ENCODE data around the gene MTIF2. TPM values are rescaled to one million over a fixed set of nuclear protein-coding genes. Genes with fewer than 3 reads are reported as not detected.

MTIF2 gene
- total RNA-seq, 1 experiment from 2014 or later: 49.8 TPM

- Histone ChIP-seq H3K9ac (ENCODE audit: low read length) (no peak overlapping the region), H3K4me1 (ENCODE audit: control insufficient read depth in 1 of 2, insufficient read depth in 2 of 2, low read length in 2 of 2) (peaks cover 6 to 21% of the 10 kb centered on the region in 2 experiments), H2AFZ (ENCODE audit: low read depth, low read length, poor library complexity, severe bottlenecking) (no peak overlapping the region), H3K79me2 (ENCODE audit: insufficient read depth, low read length) (peaks cover 52% of the 10 kb centered on the region), H3K27ac (ENCODE audit: low read depth, low read length) (no peak overlapping the region), H3K4me2 (ENCODE audit: low read length) (no peak overlapping the region), H3K9me2 (ENCODE audit: insufficient read depth) (no peaks in the 10 kb centered on the region), H3K27me3 (ENCODE audit: insufficient read depth, low read length) (no peaks in the 10 kb centered on the region), H3K4me3 (replicated peaks in 1 of 2; ENCODE audit: low read depth in 1 of 2, low read length in 2 of 2) (no peak overlapping the region), H3K9me3 (ENCODE audit: control insufficient read depth in 1 of 2, insufficient read depth in 1 of 2, low read depth in 1 of 2, low read length in 2 of 2) (no peaks in the 10 kb centered on the region), H3K36me3 (ENCODE audit: control insufficient read depth in 1 of 2, insufficient read depth in 2 of 2, low read length in 2 of 2) (peaks cover 4 to 15% of the 10 kb centered on the region in 2 experiments; a peak in 3 of 4 replicates), H4K20me1 (ENCODE audit: insufficient read depth) (no peaks in the 10 kb centered on the region; the same call in 1 of the 2 replicates)
- RAD21 ChIA-PET (ENCODE audit: low non-redundant PET in 1 of 2, low total read pairs in 2 of 2, uncharacterized antibody in 2 of 2, unreplicated experiment in 2 of 2): no interaction called here
- CTCF ChIA-PET: no interaction called here
- TF ChIP-seq EZH2phosphoT487 (IDR thresholded peaks at IDR 0.05; ENCODE audit: borderline replicate concordance) (no peak), REST (IDR thresholded peaks at IDR 0.05; ENCODE audit: low read depth) (no peak), CTCF (IDR thresholded peaks at IDR 0.05 in 2 of 3, conservative IDR thresholded peaks at IDR 0.05 in 1 of 3; ENCODE audit: borderline replicate concordance in 1 of 3, insufficient read depth in 1 of 3, low read depth in 2 of 3, low read length in 2 of 3) (no peak), FOSL1 (IDR thresholded peaks at IDR 0.05; ENCODE audit: low read depth) (no peak), TCF7L2 (IDR thresholded peaks at IDR 0.05; ENCODE audit: borderline replicate concordance, extremely low read depth, insufficient read depth, insufficient read length) (no peak), EZH2 (IDR thresholded peaks at IDR 0.05) (no peak), SIN3A (IDR thresholded peaks at IDR 0.05; ENCODE audit: low read depth) (no peak), ATF3 (IDR thresholded peaks at IDR 0.05) (no peak), CBX3 (IDR thresholded peaks at IDR 0.05; ENCODE audit: low read depth) (no peak), POLR2AphosphoS5 (IDR thresholded peaks at IDR 0.05; ENCODE audit: low read depth, low read length) (no peak), RAD21 (IDR thresholded peaks at IDR 0.05; ENCODE audit: low read depth) (no peak), CEBPB (IDR thresholded peaks at IDR 0.05; ENCODE audit: low read depth) (no peak), JUND (IDR thresholded peaks at IDR 0.05) (no peak), ZNF274 (IDR thresholded peaks at IDR 0.05; ENCODE audit: low read depth, low read length) (no peak), ZBTB33 (IDR thresholded peaks at IDR 0.05; ENCODE audit: extremely low read depth, insufficient replicate concordance, low read length) (no peak), SP1 (IDR thresholded peaks at IDR 0.05; ENCODE audit: low read depth) (no peak), ZFX (IDR thresholded peaks at IDR 0.05) (no peak), ELF1 (IDR thresholded peaks at IDR 0.05; ENCODE audit: borderline replicate concordance, low read depth) (no peak), MAX (IDR thresholded peaks at IDR 0.05) (no peak)
- ATAC-seq (no peak), DNase-seq (ENCODE audit: low read depth, low spot score) (no peak)
- POLR2A ChIA-PET: interaction anchor here (0.7 kb wide), 1 partner anchor 8 kb away, joined by 4 read pairs; no protein-coding TSS in a partner anchor
- no TSS peak for BruUV-seq (replicated peaks)
- intact Hi-C loops (cut with micrococcal nuclease): no loop called here
Observed at GRCh38 chr2:55229221-55229620, 39.8 kb downstream of the MTIF2 start.
